CD4-positive, alpha-beta T cell (primary cell): ENCODE results near the gene BECN2. TPM values are rescaled to one million over a fixed set of nuclear protein-coding genes. Genes with fewer than 3 reads are reported as not detected.

ENCODE experiments used
- ATAC-seq: fragments of 200-7000 bp; cut with Tn5 transposase; one replicate; pipeline ENCODE4 v1.10.0; 2022; ENCODE audit warnings: mild to moderate bottlenecking; ENCODE audit not compliant: poor library complexity
- CTCF ChIA-PET: fragments of 350-600 bp; sonication (Branson Sonifier 250); formaldehyde crosslinking; loops from one replicate; lab custom pipeline; 2021; ENCODE audit warnings: antibody characterized with exemption, inconsistent platforms; lab: Charles Lee
- POLR2A ChIA-PET: fragments of 350-600 bp; sonication (Branson Sonifier 250); formaldehyde crosslinking; loops from one replicate; lab custom pipeline; 2021; ENCODE audit warnings: antibody characterized with exemption, inconsistent platforms; lab: Charles Lee
- DNase-seq, 14 experiments: peaks; one replicate each; pipeline ENCODE4 v3.0.0-alpha.2; 2013 to 2020; ENCODE audit warnings: mixed read lengths in 2 of 14
- H3K27ac ChIP-seq, 2 donors: one replicate each; pipeline versions ENCODE4 v1.5.1 to v1.7.0; 2013; ENCODE audit warnings: low read length in 2 of 2, low read depth in 1 of 2, mild to moderate bottlenecking in 1 of 2
- H3K27me3 ChIP-seq, 2 experiments: 1 replicate in 1 of 2; 2 replicates in 1 of 2; pipeline versions ENCODE4 v1.6.1 to v1.7.0; 2013; ENCODE audit warnings: low read length in 2 of 2, control low read depth in 1 of 2, mild to moderate bottlenecking in 1 of 2, moderate library complexity in 1 of 2; ENCODE audit not compliant: insufficient read depth in 2 of 2, control insufficient read depth in 1 of 2
- H3K36me3 ChIP-seq: one replicate; pipeline ENCODE4 v1.6.1; 2013; ENCODE audit warnings: low read length, control low read depth; ENCODE audit not compliant: insufficient read depth
- H3K4me1 ChIP-seq: one replicate; pipeline ENCODE4 v1.6.1; 2013; ENCODE audit warnings: low read length, control low read depth; ENCODE audit not compliant: insufficient read depth
- H3K4me3 ChIP-seq: one replicate; pipeline ENCODE4 v1.5.1; 2013; ENCODE audit warnings: mild to moderate bottlenecking, low read length, moderate library complexity
- H3K9me3 ChIP-seq, 2 experiments: 1 replicate in 1 of 2; 2 replicates in 1 of 2; pipeline versions ENCODE4 v1.6.1 to v1.7.0; 2013; ENCODE audit warnings: low read length in 2 of 2, mild to moderate bottlenecking in 2 of 2, control low read depth in 1 of 2, moderate library complexity in 1 of 2; ENCODE audit not compliant: control insufficient read depth in 1 of 2, insufficient read depth in 1 of 2
- H3K27ac Mint-ChIP-seq: one replicate; pipeline ENCODE4 v1.8.0; 2020; ENCODE audit warnings: mixed read lengths
- H3K27me3 Mint-ChIP-seq: one replicate; pipeline ENCODE4 v1.8.0; 2021; ENCODE audit warnings: mixed read lengths
- H3K36me3 Mint-ChIP-seq: one replicate; pipeline ENCODE4 v1.8.0; 2021; ENCODE audit warnings: low read depth, mixed read lengths
- H3K4me1 Mint-ChIP-seq: one replicate; pipeline ENCODE4 v1.8.0; 2021; ENCODE audit warnings: low read depth, mixed read lengths
- H3K4me3 Mint-ChIP-seq: one replicate; pipeline ENCODE4 v1.8.0; 2020; ENCODE audit warnings: mild to moderate bottlenecking, mixed read lengths
- H3K9me3 Mint-ChIP-seq: one replicate; pipeline ENCODE4 v1.8.0; 2020; ENCODE audit warnings: mixed read lengths
- CTCF ChIP-seq: fragments of 200-600 bp; IDR thresholded peaks from one replicate; pipeline ENCODE4 v1.8.0; 2022; ENCODE audit warnings: antibody characterized with exemption, mild to moderate bottlenecking
- intact Hi-C, 2 experiments: fragments of 100-400 bp; cut with DNase I in 1 of 2; cut with micrococcal nuclease in 1 of 2; formaldehyde crosslinking; loops; one replicate each; pipeline versions ENCODE4 v1.15.1 to v1.9.0; 2023 to 2025; cut with DNase I, micrococcal nuclease
- total RNA-seq, 174 experiments: library from RNA in 2 of 174; stranded (reverse) in 2 of 174; gene quantifications; one replicate each; pipeline ENCODE4 v1.2.3 and lab custom pipeline; 2021 to 2026

Gene BECN2
- total RNA-seq, 2 experiments from 2014 or later = not detected

GRCh38 chr1:241934866-241935265, 22.7 kb upstream of the BECN2 start:
- Mint-ChIP-seq H3K9me3 (peaks cover 3% of the 10 kb centered on the region), H3K36me3 (no peaks in the 10 kb centered on the region), H3K4me1 (no peaks in the 10 kb centered on the region), H3K27me3 (no peaks in the 10 kb centered on the region), H3K4me3 (no peak overlapping the region), H3K27ac (no peak overlapping the region)
- H3K27me3 ChIP-seq = no peaks in the 10 kb centered on the region
- ChIA-PET POLR2A (no interaction called here), CTCF (interaction anchor here (0.6 kb wide), 1 partner anchor 13 kb away, joined by 3 read pairs; no protein-coding TSS in a partner anchor)
- DNase-seq (no peak), ATAC-seq (no peak)
- no peak for TF ChIP-seq CTCF
- intact Hi-C loops = no loop called here
- H3K27ac ChIP-seq = no peak overlapping the region
- H3K36me3 ChIP-seq = no peaks in the 10 kb centered on the region
- H3K4me3 ChIP-seq = no peak overlapping the region
- H3K9me3 ChIP-seq = peaks cover 0 to 4% of the 10 kb centered on the region in 2 experiments
- no peaks in the 10 kb centered on the region for H3K4me1 ChIP-seq

GRCh38 chr1:241939798-241940197, 17.8 kb upstream of the BECN2 start:
- Histone ChIP-seq H3K36me3 (no peaks in the 10 kb centered on the region), H3K4me3 (no peak overlapping the region), H3K4me1 (no peaks in the 10 kb centered on the region), H3K27ac (no peak overlapping the region), H3K27me3 (no peaks in the 10 kb centered on the region), H3K9me3 (peaks cover 0 to 4% of the 10 kb centered on the region in 2 experiments)
- intact Hi-C loops = no loop called here
- peaks cover 3% of the 10 kb centered on the region for H3K27me3 Mint-ChIP-seq
- POLR2A ChIA-PET = no interaction called here
- ATAC-seq (no peak), DNase-seq (no peak)
- no peak overlapping the region for H3K4me3 Mint-ChIP-seq
- TF ChIP-seq CTCF = no peak
- H3K4me1 Mint-ChIP-seq = no peaks in the 10 kb centered on the region
- H3K27ac Mint-ChIP-seq = no peak overlapping the region
- CTCF ChIA-PET = no interaction called here
- no peaks in the 10 kb centered on the region for H3K36me3 Mint-ChIP-seq
- peaks cover 3% of the 10 kb centered on the region for H3K9me3 Mint-ChIP-seq

GRCh38 chr1:241942738-241943137, 14.8 kb upstream of the BECN2 start:
- H3K4me1 Mint-ChIP-seq = no peaks in the 10 kb centered on the region
- H3K4me3 Mint-ChIP-seq = no peak overlapping the region
- POLR2A ChIA-PET = no interaction called here
- no peaks in the 10 kb centered on the region for H3K36me3 ChIP-seq
- no peak for DNase-seq
- intact Hi-C loops = no loop called here
- no peaks in the 10 kb centered on the region for H3K36me3 Mint-ChIP-seq
- H3K27me3 Mint-ChIP-seq = peaks cover 8% of the 10 kb centered on the region
- no peaks in the 10 kb centered on the region for H3K27me3 ChIP-seq
- H3K27ac Mint-ChIP-seq = no peak overlapping the region
- H3K27ac ChIP-seq = no peak overlapping the region
- CTCF ChIA-PET = no interaction called here
- no peak overlapping the region for H3K4me3 ChIP-seq
- TF ChIP-seq CTCF = no peak
- H3K9me3 Mint-ChIP-seq = peaks cover 3% of the 10 kb centered on the region
- H3K4me1 ChIP-seq = no peaks in the 10 kb centered on the region
- no peak for ATAC-seq
- peaks cover 0 to 4% of the 10 kb centered on the region in 2 experiments for H3K9me3 ChIP-seq
